ENCODE data around the gene PTPRJ.

Gene PTPRJ

GRCh38 chr11:48096588-48097525, 116.5 kb downstream of the PTPRJ start:
- no peak for DNase-seq

GRCh38 chr11:48098024-48098423, 117.7 kb downstream of the PTPRJ start:
- no peak for DNase-seq

- no peak for DNase-seq
Measured at GRCh38 chr11:48099916-48100446, 119.6 kb downstream of the PTPRJ start.

- no peak for DNase-seq
Measured at GRCh38 chr11:48101044-48101733, 120.8 kb downstream of the PTPRJ start.

GRCh38 chr11:48101958-48102357, 121.6 kb downstream of the PTPRJ start:
- peak; percentile 29 for DNase-seq

- DNase-seq: peak; percentile 72
Measured at GRCh38 chr11:48103621-48104567, 123.5 kb downstream of the PTPRJ start.

- no peak for DNase-seq
Measured at GRCh38 chr11:48104568-48104924, 124.2 kb downstream of the PTPRJ start.

- no peak for DNase-seq
Measured at GRCh38 chr11:48105096-48105990, 125.0 kb downstream of the PTPRJ start.

- no peak for DNase-seq
Measured at GRCh38 chr11:48106166-48106565, 125.8 kb downstream of the PTPRJ start.

GRCh38 chr11:48107188-48107704, 126.9 kb downstream of the PTPRJ start:
- DNase-seq: peak; percentile 30

- DNase-seq: no peak
Measured at GRCh38 chr11:48108231-48109045, 128.1 kb downstream of the PTPRJ start.

GRCh38 chr11:48109046-48109666, 128.8 kb downstream of the PTPRJ start:
- DNase-seq: peak; percentile 69

- DNase-seq: no peak
Measured at GRCh38 chr11:48110509-48110766, 130.1 kb downstream of the PTPRJ start.

GRCh38 chr11:48111891-48112290, 131.5 kb downstream of the PTPRJ start:
- DNase-seq: no peak

- no peak for DNase-seq
Measured at GRCh38 chr11:48114740-48115139, 134.4 kb downstream of the PTPRJ start.

GRCh38 chr11:48116437-48117228, 136.3 kb downstream of the PTPRJ start:
- DNase-seq: no peak

GRCh38 chr11:48122246-48122645, 141.9 kb downstream of the PTPRJ start:
- DNase-seq: no peak

- no peak for DNase-seq
Measured at GRCh38 chr11:48122656-48123055, 142.3 kb downstream of the PTPRJ start.

GRCh38 chr11:48123254-48123875, 143.0 kb downstream of the PTPRJ start:
- DNase-seq: no peak
